Testis (tissue), 2 donors: ENCODE results near the gene RFX2.

Experiments
- POLR2A ChIP-seq: fragments of 450-650 bp; IDR thresholded peaks from one replicate; pipeline ENCODE4 v1.6.1; 2017; ENCODE audit warnings: antibody characterized with exemption, mild to moderate bottlenecking, moderate library complexity
- TF ChIP-seq, protein P1 (sequence below), 3 experiments: fragments of 450-650 bp in 2 of 3; fragments of 200-600 bp in 1 of 3; sonication (generic) in 1 of 3; IDR thresholded peaks; one replicate each; pipeline ENCODE4 v1.5.1; 2016 to 2019; ENCODE audit warnings: antibody characterized with exemption in 3 of 3, mild to moderate bottlenecking in 2 of 3, moderate library complexity in 1 of 3

DNA sequence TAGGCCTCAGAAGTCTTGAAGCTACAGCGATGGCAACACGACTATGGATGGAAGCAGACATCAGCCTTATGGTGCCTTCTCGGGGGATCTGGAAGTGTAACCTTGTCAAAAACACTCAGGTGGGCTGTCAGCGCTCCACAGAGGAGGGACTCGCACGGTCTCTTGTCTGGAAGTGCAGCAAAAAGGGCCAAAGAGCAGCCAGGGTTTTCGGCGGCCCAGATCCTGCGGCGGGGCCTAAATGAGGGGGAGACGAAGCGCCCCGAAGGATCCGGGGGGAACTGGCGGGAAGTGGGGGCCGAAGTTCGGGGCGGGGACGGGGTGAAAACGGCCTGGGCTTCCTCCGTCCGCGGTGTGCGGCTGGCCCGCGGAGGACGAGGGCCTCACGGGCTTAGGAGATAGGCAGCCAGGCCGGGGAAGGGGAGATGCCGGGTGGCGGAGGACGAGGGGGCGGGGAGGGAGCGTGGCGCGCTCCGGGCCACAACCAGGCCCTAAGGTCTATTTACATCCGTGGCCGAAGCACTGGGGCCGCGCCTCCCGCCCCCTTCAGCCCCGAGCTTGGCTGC is 133.0 kb downstream of the RFX2 start:
- TF ChIP-seq, protein P1, sequence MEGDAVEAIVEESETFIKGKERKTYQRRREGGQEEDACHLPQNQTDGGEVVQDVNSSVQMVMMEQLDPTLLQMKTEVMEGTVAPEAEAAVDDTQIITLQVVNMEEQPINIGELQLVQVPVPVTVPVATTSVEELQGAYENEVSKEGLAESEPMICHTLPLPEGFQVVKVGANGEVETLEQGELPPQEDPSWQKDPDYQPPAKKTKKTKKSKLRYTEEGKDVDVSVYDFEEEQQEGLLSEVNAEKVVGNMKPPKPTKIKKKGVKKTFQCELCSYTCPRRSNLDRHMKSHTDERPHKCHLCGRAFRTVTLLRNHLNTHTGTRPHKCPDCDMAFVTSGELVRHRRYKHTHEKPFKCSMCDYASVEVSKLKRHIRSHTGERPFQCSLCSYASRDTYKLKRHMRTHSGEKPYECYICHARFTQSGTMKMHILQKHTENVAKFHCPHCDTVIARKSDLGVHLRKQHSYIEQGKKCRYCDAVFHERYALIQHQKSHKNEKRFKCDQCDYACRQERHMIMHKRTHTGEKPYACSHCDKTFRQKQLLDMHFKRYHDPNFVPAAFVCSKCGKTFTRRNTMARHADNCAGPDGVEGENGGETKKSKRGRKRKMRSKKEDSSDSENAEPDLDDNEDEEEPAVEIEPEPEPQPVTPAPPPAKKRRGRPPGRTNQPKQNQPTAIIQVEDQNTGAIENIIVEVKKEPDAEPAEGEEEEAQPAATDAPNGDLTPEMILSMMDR (IDR thresholded peaks at IDR 0.05), result no peak
- no peak for TF ChIP-seq POLR2A
